ENCODE data around the gene ZNF175. TPM values are rescaled to one million over a fixed set of nuclear protein-coding genes. Genes with fewer than 3 reads are reported as not detected.

The ZNF175 gene
- total RNA-seq, 2 donors from 2014 or later: 3.0 to 4.6 TPM

- no peak overlapping the region for H3K27ac ChIP-seq
- no peaks in the 10 kb centered on the region for H3K36me3 ChIP-seq
- DNase-seq (ENCODE audit: low spot score): no peak
- no peaks in the 10 kb centered on the region for H3K9me3 ChIP-seq
- H3K4me1 ChIP-seq: no peaks in the 10 kb centered on the region
- no peak overlapping the region for H3K4me3 ChIP-seq
- no peak for TF ChIP-seq CTCF (IDR thresholded peaks at IDR 0.05)
- H3K27me3 ChIP-seq: no peaks in the 10 kb centered on the region
Observed at GRCh38 chr19:51551673-51552432, 19.2 kb upstream of the ZNF175 start.

- no peak overlapping the region for H3K4me3 ChIP-seq
- no peak overlapping the region for H3K27ac ChIP-seq
- TF ChIP-seq CTCF (IDR thresholded peaks at IDR 0.05): no peak
- no peaks in the 10 kb centered on the region for H3K36me3 ChIP-seq
- H3K27me3 ChIP-seq: no peaks in the 10 kb centered on the region
- no peak for DNase-seq (ENCODE audit: low spot score)
- H3K9me3 ChIP-seq: no peaks in the 10 kb centered on the region
- no peaks in the 10 kb centered on the region for H3K4me1 ChIP-seq
Observed at GRCh38 chr19:51552608-51552995, 18.5 kb upstream of the ZNF175 start.

GRCh38 chr19:51552996-51553725 lies 17.9 kb upstream of the ZNF175 start:
- H3K27ac ChIP-seq: no peak overlapping the region
- H3K27me3 ChIP-seq: no peaks in the 10 kb centered on the region
- H3K4me3 ChIP-seq: no peak overlapping the region
- H3K9me3 ChIP-seq: no peaks in the 10 kb centered on the region
- no peak for TF ChIP-seq CTCF (IDR thresholded peaks at IDR 0.05)
- no peaks in the 10 kb centered on the region for H3K4me1 ChIP-seq
- DNase-seq (ENCODE audit: low spot score): no peak
- no peaks in the 10 kb centered on the region for H3K36me3 ChIP-seq

GRCh38 chr19:51559240-51559639 lies 11.8 kb upstream of the ZNF175 start:
- H3K27me3 ChIP-seq: no peaks in the 10 kb centered on the region
- no peak overlapping the region for H3K4me3 ChIP-seq

GRCh38 chr19:51560339-51560738 lies 10.7 kb upstream of the ZNF175 start:
- Histone ChIP-seq H3K4me1 (no peaks in the 10 kb centered on the region), H3K36me3 (no peaks in the 10 kb centered on the region), H3K9me3 (no peaks in the 10 kb centered on the region), H3K4me3 (no peak overlapping the region), H3K27ac (no peak overlapping the region), H3K27me3 (no peaks in the 10 kb centered on the region)
- TF ChIP-seq CTCF (IDR thresholded peaks at IDR 0.05): no peak
- DNase-seq (ENCODE audit: low spot score): no peak

More at GRCh38 chr19:51559240-51559639, 11.8 kb upstream of the ZNF175 start:
- no peaks in the 10 kb centered on the region for H3K4me1 ChIP-seq
- TF ChIP-seq CTCF (IDR thresholded peaks at IDR 0.05): no peak
- no peak overlapping the region for H3K27ac ChIP-seq
- H3K36me3 ChIP-seq: no peaks in the 10 kb centered on the region
- no peaks in the 10 kb centered on the region for H3K9me3 ChIP-seq
- DNase-seq (ENCODE audit: low spot score): no peak

All from right atrium auricular region (tissue), 2 donors.